Subcutaneous preadipocyte (primary cell): ENCODE measurements around the gene RTL10. TPM values are rescaled to one million over a fixed set of nuclear protein-coding genes. Genes with fewer than 3 reads are reported as not detected.

Experiments
- total RNA-seq: library from RNA; depleted of rRNA; stranded (reverse); fragments of >200 nt; gene quantifications from 2 replicates; pipeline ENCODE4 v1.2.3, GENCODE V29; 2012

The RTL10 gene
- 9.9 and 15.2 TPM in 2 replicates for total RNA-seq

GRCh38 chr22:19854778-19855503, at the start of gene RTL10, which contains the start of gene GNB1L:
RTL10 (minus strand) TSS chr22:19854874; CDS start chr22:19852261, 2,613 bp downstream.
GNB1L (minus strand) TSS chr22:19854874; CDS start chr22:19821355, 33,519 bp downstream.

Other genes starting within 250 kb of the RTL10 start
- gene SEPTIN5, start 140.4 kb downstream of the RTL10 start, total RNA-seq = 7.0 and 9.6 TPM in 2 replicates
- gene GP1BB, start 131.3 kb downstream of the RTL10 start, total RNA-seq = 0.20 and 0.37 TPM in 2 replicates
- gene TBX1, start 94.1 kb downstream of the RTL10 start, total RNA-seq = 7.2 TPM in 1 of 2 replicates, not detected in the other
- 5.7 and 7.0 TPM in 2 replicates for gene GNB1L, start within 50 bp of the RTL10 start, total RNA-seq
- 86.4 and 136 TPM in 2 replicates for gene COMT, start 86.9 kb upstream of the RTL10 start, total RNA-seq
- gene TXNRD2, start 86.9 kb upstream of the RTL10 start, total RNA-seq = 20.9 and 31.3 TPM in 2 replicates
- 2.6 and 3.3 TPM in 2 replicates for gene ARVCF, start 161.9 kb upstream of the RTL10 start, total RNA-seq
- 28.7 and 31.5 TPM in 2 replicates for gene TANGO2, start 166.2 kb upstream of the RTL10 start, total RNA-seq
- gene DGCR8, start 225.4 kb upstream of the RTL10 start, total RNA-seq = 17.6 and 30.1 TPM in 2 replicates